Endothelial cell (in vitro differentiated cells): ENCODE measurements around the gene NKAIN2. TPM values are rescaled to one million over a fixed set of nuclear protein-coding genes. Genes with fewer than 3 reads are reported as not detected.

Experiments
- DNase-seq: peaks from one replicate; pipeline ENCODE4 v3.0.0; 2021; ENCODE audit warnings: low spot score
- H3K27ac Mint-ChIP-seq: one replicate; pipeline ENCODE4 v1.8.0; 2021; ENCODE audit warnings: mixed read lengths, inconsistent platforms; ENCODE audit not compliant: unreplicated experiment
- H3K27me3 Mint-ChIP-seq: one replicate; pipeline ENCODE4 v1.8.0; 2021; ENCODE audit warnings: mild to moderate bottlenecking, moderate library complexity, mixed read lengths, inconsistent platforms; ENCODE audit not compliant: unreplicated experiment
- H3K36me3 Mint-ChIP-seq: one replicate; pipeline ENCODE4 v1.8.0; 2021; ENCODE audit warnings: mild to moderate bottlenecking, low read depth, mixed read lengths, inconsistent platforms; ENCODE audit not compliant: unreplicated experiment
- H3K4me1 Mint-ChIP-seq: one replicate; pipeline ENCODE4 v1.8.0; 2021; ENCODE audit warnings: mild to moderate bottlenecking, mixed read lengths, inconsistent platforms; ENCODE audit not compliant: unreplicated experiment
- H3K4me3 Mint-ChIP-seq: one replicate; pipeline ENCODE4 v1.8.0; 2021; ENCODE audit warnings: mild to moderate bottlenecking, mixed read lengths, inconsistent platforms; ENCODE audit not compliant: unreplicated experiment
- H3K9me3 Mint-ChIP-seq: one replicate; pipeline ENCODE4 v1.8.0; 2021; ENCODE audit warnings: mixed read lengths, inconsistent platforms; ENCODE audit not compliant: unreplicated experiment
- total RNA-seq: library from RNA; stranded (reverse); fragmentation: NEBNext Ultra II Directional; extraction: Animal tissue kit (Norgen Biotek cat#: 25700); gene quantifications from one replicate; pipeline ENCODE4 v1.2.1, GENCODE V29; 2021; ENCODE audit not compliant: unreplicated experiment
- TF ChIP-seq, protein P1 (sequence below): fragments of 200-600 bp; sonication (generic); IDR thresholded peaks from one replicate; pipeline ENCODE4 v1.5.0; 2021; ENCODE audit warnings: antibody characterized with exemption; ENCODE audit not compliant: unreplicated experiment

NKAIN2 gene
- total RNA-seq, 1 donor from 2014 or later: 9.5 TPM

DNA sequence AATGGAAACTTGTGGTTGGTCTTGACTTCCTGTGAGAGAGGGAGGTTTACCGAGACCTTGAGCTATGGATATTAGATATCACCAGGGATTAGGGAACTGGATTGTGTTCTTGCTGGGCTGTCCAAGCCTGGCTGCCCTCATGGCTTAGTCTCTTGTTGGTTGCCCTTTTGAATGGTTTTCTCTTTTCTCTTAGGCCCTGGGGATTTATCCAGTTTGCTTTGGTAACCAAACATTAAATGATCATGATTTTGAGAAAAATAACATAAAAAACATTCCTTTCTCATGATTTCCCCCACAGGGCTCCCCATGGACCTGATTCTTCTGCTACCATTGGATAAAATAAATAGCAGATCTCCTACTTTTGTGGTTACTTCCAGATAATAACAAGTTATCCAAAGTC is 852.2 kb downstream of the NKAIN2 start:
- no peak for DNase-seq
- Mint-ChIP-seq H3K27ac (no peak overlapping the region), H3K27me3 (peaks cover 2% of the 10 kb centered on the region), H3K4me1 (no peaks in the 10 kb centered on the region), H3K4me3 (no peak overlapping the region), H3K9me3 (no peaks in the 10 kb centered on the region), H3K36me3 (no peaks in the 10 kb centered on the region)
- TF ChIP-seq, protein P1, sequence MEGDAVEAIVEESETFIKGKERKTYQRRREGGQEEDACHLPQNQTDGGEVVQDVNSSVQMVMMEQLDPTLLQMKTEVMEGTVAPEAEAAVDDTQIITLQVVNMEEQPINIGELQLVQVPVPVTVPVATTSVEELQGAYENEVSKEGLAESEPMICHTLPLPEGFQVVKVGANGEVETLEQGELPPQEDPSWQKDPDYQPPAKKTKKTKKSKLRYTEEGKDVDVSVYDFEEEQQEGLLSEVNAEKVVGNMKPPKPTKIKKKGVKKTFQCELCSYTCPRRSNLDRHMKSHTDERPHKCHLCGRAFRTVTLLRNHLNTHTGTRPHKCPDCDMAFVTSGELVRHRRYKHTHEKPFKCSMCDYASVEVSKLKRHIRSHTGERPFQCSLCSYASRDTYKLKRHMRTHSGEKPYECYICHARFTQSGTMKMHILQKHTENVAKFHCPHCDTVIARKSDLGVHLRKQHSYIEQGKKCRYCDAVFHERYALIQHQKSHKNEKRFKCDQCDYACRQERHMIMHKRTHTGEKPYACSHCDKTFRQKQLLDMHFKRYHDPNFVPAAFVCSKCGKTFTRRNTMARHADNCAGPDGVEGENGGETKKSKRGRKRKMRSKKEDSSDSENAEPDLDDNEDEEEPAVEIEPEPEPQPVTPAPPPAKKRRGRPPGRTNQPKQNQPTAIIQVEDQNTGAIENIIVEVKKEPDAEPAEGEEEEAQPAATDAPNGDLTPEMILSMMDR: no peak

- Mint-ChIP-seq H3K4me1 (no peaks in the 10 kb centered on the region), H3K27me3 (peaks cover 2% of the 10 kb centered on the region), H3K9me3 (no peaks in the 10 kb centered on the region), H3K36me3 (no peaks in the 10 kb centered on the region), H3K27ac (no peak overlapping the region), H3K4me3 (no peak overlapping the region)
- TF ChIP-seq, protein P1: no peak
- DNase-seq: no peak
Measured at GRCh38 chr6:124658053-124658452, 854.4 kb downstream of the NKAIN2 start.

- no peak overlapping the region for H3K27ac Mint-ChIP-seq
- H3K4me1 Mint-ChIP-seq: no peaks in the 10 kb centered on the region
- H3K9me3 Mint-ChIP-seq: no peaks in the 10 kb centered on the region
- TF ChIP-seq, protein P1: no peak
- no peak overlapping the region for H3K4me3 Mint-ChIP-seq
- DNase-seq: no peak
- H3K27me3 Mint-ChIP-seq: peaks cover 2% of the 10 kb centered on the region
- no peaks in the 10 kb centered on the region for H3K36me3 Mint-ChIP-seq
Measured at GRCh38 chr6:124659427-124659826, 855.8 kb downstream of the NKAIN2 start.

DNA sequence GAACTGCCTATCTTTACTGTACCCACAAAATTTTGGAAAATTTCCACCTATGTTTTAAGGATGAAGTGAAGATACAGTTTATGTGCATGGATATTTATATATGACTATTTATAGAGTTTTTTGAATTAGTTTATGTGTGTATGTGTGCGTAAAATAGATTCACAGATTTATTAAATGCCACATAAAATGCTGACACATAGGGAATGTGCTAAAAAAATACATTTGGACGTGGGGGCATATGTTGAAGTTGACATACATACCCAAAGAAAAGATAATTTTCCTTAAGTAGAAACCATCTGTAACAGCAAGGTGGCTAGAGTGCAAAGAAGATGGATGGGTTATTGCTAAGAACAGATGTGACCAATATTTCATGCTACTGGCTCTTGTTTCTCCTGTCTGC is 856.5 kb downstream of the NKAIN2 start:
- no peak overlapping the region for H3K4me3 Mint-ChIP-seq
- TF ChIP-seq, protein P1: no peak
- H3K4me1 Mint-ChIP-seq: no peaks in the 10 kb centered on the region
- H3K27me3 Mint-ChIP-seq: peaks cover 2% of the 10 kb centered on the region
- H3K36me3 Mint-ChIP-seq: no peaks in the 10 kb centered on the region
- H3K27ac Mint-ChIP-seq: no peak overlapping the region
- DNase-seq: no peak
- no peaks in the 10 kb centered on the region for H3K9me3 Mint-ChIP-seq

DNA sequence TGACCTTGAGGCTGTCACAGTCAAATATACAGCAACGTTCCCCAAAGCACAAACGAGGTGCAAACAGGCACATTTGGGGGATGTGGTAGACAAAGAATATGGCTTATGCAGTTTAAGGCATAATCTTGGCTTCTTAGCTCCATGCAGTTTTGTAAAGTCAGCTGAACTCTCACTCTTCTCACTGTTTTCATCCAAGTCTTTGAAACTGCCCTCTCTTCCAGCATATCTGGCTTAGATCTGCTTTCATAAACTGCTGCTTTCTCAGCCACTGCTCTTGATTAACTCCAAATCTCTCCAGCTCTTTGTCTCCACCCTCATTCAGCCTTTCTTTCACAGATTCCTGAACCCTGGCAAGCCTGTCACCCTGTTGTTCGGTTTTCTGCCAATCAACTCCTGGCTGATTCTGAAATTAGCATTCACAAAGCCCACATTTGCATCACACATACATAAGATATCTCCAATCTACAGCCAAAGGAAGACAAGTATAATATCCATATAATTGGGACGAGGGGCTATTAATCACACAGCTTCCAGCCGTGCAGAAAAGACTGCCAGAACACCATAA is 857.5 kb downstream of the NKAIN2 start:
- TF ChIP-seq, protein P1: no peak
- no peak overlapping the region for H3K4me3 Mint-ChIP-seq
- DNase-seq: no peak

More for the DNA sequence above, 857.5 kb downstream of the NKAIN2 start:
- H3K9me3 Mint-ChIP-seq: no peaks in the 10 kb centered on the region
- no peaks in the 10 kb centered on the region for H3K4me1 Mint-ChIP-seq
- no peaks in the 10 kb centered on the region for H3K36me3 Mint-ChIP-seq
- H3K27ac Mint-ChIP-seq: no peak overlapping the region
- H3K27me3 Mint-ChIP-seq: peaks cover 4% of the 10 kb centered on the region
